Tibial artery (tissue), 4 donors: ENCODE measurements around the gene THSD7B.
"Not testable (repeated sequence)": the region's sequence is repeated elsewhere in the genome, so short reads cannot be mapped to it uniquely, and the experiment has no call there.

Experiments
- DNase-seq, 2 donors: peaks; one replicate each; pipeline ENCODE4 v3.0.0-alpha.2; 2019
- H3K27ac ChIP-seq, 2 donors: fragments of 200-600 bp; sonication (generic) in 1 of 2; 1 replicate in 1 of 2; 2 replicates in 1 of 2; pipeline ENCODE4 v1.5.1; 2018 to 2019; ENCODE audit warnings: mild to moderate bottlenecking in 1 of 2
- H3K27me3 ChIP-seq, 2 donors: fragments of 200-600 bp; sonication (generic) in 1 of 2; one replicate each; pipeline versions ENCODE4 v1.5.1 to v1.6.0; 2016 to 2019
- H3K36me3 ChIP-seq, 3 donors: fragments of 200-600 bp; sonication (generic) in 2 of 3; one replicate each; pipeline ENCODE4 v1.5.1; 2016 to 2019; ENCODE audit warnings: mild to moderate bottlenecking in 2 of 3
- H3K4me1 ChIP-seq, 4 donors: fragments of 200-600 bp; sonication (generic) in 2 of 4; 1 replicate in 3 of 4; 2 replicates in 1 of 4; pipeline ENCODE4 v1.5.1; 2016 to 2019
- H3K4me3 ChIP-seq, 2 donors: fragments of 200-600 bp; sonication (generic) in 1 of 2; 1 replicate in 1 of 2; 2 replicates in 1 of 2; pipeline ENCODE4 v1.5.1; 2018 to 2019; ENCODE audit warnings: mild to moderate bottlenecking in 2 of 2
- H3K9me3 ChIP-seq, 3 donors: fragments of 200-600 bp; sonication (generic) in 1 of 3; one replicate each; pipeline ENCODE4 v1.5.1; 2016 to 2019
- CTCF ChIP-seq, 2 experiments: fragments of 200-600 bp in 1 of 2; fragments of 450-650 bp in 1 of 2; IDR thresholded peaks; one replicate each; pipeline ENCODE4 v1.5.1; 2017 to 2019; ENCODE audit warnings: antibody characterized with exemption in 2 of 2, mild to moderate bottlenecking in 1 of 2, moderate library complexity in 1 of 2
- intact Hi-C: fragments of 100-400 bp; cut with DNase I; formaldehyde crosslinking; loops from one replicate; pipeline ENCODE4 v1.15.0; 2023; ENCODE audit warnings: low total_unique reads

THSD7B gene

DNA sequence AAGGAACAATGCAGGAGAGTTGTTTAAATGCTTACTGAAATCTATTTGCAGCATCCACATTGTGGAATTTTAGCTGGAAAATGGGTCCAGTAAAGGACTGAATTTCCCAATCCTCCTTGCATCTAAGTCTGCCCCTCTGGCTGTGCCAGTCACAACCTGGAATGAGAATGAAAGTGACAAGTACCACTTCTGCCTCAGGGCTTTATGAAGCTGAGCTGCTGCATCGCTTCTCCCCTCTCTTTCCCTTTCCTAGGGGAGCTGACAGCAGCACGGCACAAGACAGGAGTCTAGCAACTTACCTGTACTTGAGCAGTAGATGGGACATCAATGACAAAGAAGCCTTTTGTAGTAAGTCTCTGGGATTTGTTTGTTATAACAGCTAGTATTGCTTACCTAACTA is 27.3 kb upstream of the THSD7B start:
- Histone ChIP-seq H3K27me3 (no peaks in the 10 kb centered on the region), H3K4me3 (no peak overlapping the region), H3K9me3 (no peaks in the 10 kb centered on the region), H3K4me1 (peaks cover 0 to 10% (median 0%) of the 10 kb centered on the region in 4 donors), H3K27ac (no peak overlapping the region), H3K36me3 (no peaks in the 10 kb centered on the region)
- DNase-seq: no peak
- TF ChIP-seq CTCF (IDR thresholded peaks at IDR 0.05): no peak
- intact Hi-C loops: no loop called here

- no peak for TF ChIP-seq CTCF (IDR thresholded peaks at IDR 0.05)
- intact Hi-C loops: no loop called here
- H3K4me3 ChIP-seq: no peak overlapping the region
- H3K9me3 ChIP-seq: no peaks in the 10 kb centered on the region
- no peak overlapping the region for H3K27ac ChIP-seq
- H3K4me1 ChIP-seq: peaks cover 0 to 10% (median 0%) of the 10 kb centered on the region in 4 donors
- no peaks in the 10 kb centered on the region for H3K36me3 ChIP-seq
- no peak for DNase-seq
- H3K27me3 ChIP-seq: no peaks in the 10 kb centered on the region
These were observed 23.9 kb upstream of the THSD7B start for GRCh38 chr2:136741471-136741870.

GRCh38 chr2:136750065-136750464 is 15.3 kb upstream of the THSD7B start:
- no peaks in the 10 kb centered on the region for H3K4me1 ChIP-seq
- no peaks in the 10 kb centered on the region for H3K27me3 ChIP-seq
- H3K27ac ChIP-seq: no peak overlapping the region
- H3K4me3 ChIP-seq: no peak overlapping the region
- intact Hi-C loops: no loop called here
- no peaks in the 10 kb centered on the region for H3K36me3 ChIP-seq
- H3K9me3 ChIP-seq: no peaks in the 10 kb centered on the region
- no peak for DNase-seq
- TF ChIP-seq CTCF (IDR thresholded peaks at IDR 0.05): no peak

- H3K9me3 ChIP-seq: no peaks in the 10 kb centered on the region
- H3K4me1 ChIP-seq: no peaks in the 10 kb centered on the region
- H3K27ac ChIP-seq: no peak overlapping the region
- DNase-seq: no peak
- intact Hi-C loops: no loop called here
- H3K36me3 ChIP-seq: no peaks in the 10 kb centered on the region
- no peak for TF ChIP-seq CTCF (IDR thresholded peaks at IDR 0.05)
- no peaks in the 10 kb centered on the region for H3K27me3 ChIP-seq
- H3K4me3 ChIP-seq: no peak overlapping the region
These were observed 13.9 kb upstream of the THSD7B start for GRCh38 chr2:136751406-136751805.

DNA sequence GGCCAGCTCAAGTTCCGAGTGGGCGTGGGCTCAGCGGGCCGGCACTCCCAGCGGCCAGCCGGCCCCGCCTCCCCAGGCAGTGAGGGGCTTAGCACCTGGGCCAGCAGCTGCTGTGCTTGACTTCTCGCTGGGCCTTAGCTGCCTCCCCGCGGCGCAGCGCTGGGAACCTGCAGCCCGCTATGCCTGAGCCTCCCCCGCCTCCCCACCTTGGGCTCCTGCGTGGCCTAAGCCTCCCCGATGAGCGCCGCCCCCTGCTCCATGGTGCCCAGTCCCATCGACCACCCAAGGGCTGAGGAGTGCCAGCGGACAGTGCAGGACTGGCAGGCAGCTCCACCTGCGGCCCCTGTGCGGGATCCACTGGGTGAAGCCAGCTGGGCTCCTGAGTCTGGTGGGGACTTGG is 6.8 kb upstream of the THSD7B start:
- H3K27me3 ChIP-seq, H3K27ac ChIP-seq, H3K36me3 ChIP-seq, H3K9me3 ChIP-seq, intact Hi-C loops, DNase-seq, H3K4me1 ChIP-seq, H3K4me3 ChIP-seq: not testable (repeated sequence)

DNA sequence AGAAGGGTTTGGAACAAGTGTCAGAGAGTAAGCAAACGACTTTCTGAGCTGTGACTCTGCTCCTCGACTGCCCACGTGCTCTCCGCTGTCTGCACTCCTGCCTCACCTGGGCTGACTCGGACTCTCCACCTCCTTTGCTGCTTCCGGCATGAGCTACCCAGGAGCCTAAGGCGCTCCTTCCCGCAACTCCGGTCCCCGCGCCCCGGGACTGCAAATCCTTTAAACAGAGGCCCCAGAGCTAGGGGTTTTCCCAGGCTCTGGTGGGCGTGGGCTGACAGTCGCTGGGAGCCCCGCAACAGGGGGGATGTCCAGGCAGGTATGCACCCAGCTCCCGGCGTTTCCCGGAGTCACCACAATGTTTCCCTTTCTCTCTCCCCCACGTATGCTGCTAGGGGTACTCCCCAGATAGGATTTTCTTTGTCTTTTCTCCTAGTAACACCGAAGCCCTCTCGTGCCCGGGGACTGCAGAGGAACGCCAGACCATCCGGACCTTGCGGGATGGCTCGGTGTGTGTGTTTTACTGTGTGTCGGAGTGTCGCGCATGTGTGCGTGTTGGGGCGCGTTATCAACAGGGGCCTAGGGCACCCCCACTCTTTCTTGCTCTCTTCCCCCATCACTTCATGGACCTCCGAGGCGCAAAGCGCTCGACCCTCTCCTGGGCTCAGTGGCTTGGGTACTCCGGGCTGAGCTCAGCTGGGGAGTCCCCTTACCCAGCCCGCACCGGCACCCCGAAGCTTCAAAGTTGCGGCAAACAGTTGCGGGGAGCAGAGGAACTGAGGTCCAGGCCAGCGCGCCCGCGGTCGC is 691 bp upstream of the THSD7B start:
- Histone ChIP-seq H3K4me3 (peak overlapping the region; percentile 51 to 65), H3K4me1 (peaks cover 0 to 36% (median 29%) of the 10 kb centered on the region in 4 donors), H3K27me3 (peaks cover 0 to 19% of the 10 kb centered on the region in 2 donors), H3K9me3 (no peaks in the 10 kb centered on the region), H3K36me3 (no peaks in the 10 kb centered on the region), H3K27ac (no peak overlapping the region)
- intact Hi-C loops: no loop called here
- no peak for DNase-seq
- TF ChIP-seq CTCF (IDR thresholded peaks at IDR 0.05): no peak
